KG1 (cell line): ENCODE measurements around the gene MTOR.

Source experiments
- DNase-seq: peaks from one replicate; lab custom pipeline; 2025; lab: John Stamatoyannopoulos, UW

MTOR gene

DNA sequence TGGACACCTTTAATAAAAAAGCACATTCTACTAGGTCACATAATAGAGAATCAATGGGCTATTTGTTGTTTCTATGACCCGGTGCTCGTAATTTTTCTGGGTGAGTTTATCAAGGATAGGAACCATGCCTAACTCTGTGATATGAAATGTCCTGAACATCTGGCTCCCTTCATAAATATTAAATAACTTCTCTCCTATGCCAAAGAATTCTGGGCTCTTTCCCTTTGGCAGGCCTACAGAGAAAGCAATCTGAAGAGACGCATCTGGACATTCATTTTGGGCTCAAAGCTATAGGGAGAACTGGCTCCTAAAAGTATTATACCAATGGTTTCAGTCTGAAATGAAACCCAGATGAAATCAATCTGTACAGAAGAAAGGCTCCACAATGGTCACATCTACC, 112.0 kb downstream of the MTOR start:
- DNase-seq: no peak

DNA sequence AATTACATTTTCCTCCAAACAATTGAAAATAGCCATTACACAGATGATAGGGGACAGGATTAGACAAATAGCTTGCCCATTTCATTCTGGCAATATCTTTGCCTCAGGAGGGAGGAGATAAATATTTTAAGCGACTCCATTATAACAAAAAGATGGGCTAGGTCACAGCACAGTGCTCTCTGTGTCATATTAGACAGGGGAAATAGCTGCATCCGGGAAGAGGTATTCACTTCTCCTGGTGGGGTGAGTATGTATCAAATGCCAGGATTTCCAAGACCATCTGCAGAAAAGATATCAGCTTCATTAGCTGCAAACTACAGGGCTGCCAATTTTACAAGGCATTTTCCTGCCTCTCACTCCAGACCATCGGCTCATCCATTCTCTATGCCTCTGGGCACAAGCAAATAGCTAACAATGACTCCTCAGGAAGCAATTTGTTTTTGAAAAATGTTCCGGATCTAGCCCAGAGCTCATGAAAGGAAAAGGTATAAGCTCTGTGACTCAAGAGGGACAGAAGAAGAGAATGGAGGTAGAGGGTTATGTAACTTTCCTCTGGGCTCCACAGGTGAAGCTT, 115.1 kb downstream of the MTOR start:
- DNase-seq: no peak

DNA sequence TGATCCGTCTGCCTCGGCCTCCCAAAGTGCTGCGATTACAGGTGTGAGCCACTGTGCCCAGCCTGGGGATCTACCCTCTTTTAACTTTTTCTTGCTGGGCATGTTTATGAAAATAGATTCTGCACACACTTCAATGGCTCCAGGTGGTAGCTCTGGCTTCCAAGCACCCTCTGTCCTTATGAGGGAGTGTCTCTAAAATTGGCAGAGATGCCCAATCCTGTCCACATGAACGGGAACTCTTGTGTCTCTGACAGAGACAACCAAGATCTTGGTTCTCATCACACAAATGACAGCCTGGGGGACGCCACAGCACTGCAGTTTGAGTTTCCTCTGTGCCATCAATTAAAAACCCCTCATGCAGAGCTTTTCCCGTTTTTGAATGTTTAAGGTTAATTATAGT, 116.6 kb downstream of the MTOR start:
- no peak for DNase-seq

DNA sequence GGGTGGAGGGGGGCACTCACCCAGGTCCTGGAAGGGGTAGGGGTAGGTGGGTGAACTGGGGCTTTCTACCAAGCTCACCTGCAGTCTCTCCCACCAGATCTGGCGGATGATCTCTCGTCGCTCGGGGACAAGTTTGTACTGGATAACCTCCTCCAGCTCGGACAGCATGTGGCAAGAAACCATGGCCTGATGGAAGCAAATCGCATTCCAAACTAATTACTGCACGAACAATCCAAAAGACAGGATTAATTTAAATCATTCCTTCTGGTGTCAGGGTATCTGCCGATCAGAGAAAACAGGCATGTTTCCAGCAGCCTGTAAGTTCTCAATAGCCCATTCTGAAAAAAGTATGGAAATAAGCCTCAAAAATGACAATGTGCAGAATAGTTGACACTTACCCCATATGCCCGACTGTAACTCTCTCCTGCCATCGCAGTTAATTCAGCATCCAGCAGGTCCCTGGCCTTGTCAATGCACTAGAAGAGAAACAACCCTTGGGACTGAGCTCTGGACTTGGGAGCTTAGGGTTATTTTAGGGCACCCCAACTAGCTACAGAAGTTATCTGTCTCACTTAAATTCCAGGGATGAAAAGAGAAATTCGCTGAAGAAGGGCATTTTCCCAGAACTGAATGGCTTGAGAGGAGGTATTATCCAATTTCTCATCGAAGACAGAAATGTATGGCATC, 117.6 kb downstream of the MTOR start:
- no peak for DNase-seq

DNA sequence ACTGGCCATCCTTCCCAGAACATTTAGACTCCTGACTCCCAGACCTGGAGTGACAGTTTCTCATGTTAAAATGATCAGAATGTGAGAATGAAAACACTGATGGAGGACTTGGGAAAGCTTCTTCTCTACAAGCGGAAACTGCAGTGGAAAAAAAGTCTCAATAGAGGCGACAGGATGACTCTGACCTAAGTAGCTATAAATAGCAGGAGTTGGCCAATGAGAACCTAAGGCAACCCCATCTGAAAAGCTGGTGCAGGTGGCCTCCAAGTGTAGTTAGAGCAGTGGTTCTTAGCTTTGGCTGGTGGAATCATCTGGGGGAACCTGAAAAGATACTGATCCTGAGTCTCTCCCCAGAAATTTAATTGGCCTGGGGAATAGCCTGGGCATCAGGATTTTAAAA, 118.4 kb downstream of the MTOR start:
- DNase-seq: no peak

DNA sequence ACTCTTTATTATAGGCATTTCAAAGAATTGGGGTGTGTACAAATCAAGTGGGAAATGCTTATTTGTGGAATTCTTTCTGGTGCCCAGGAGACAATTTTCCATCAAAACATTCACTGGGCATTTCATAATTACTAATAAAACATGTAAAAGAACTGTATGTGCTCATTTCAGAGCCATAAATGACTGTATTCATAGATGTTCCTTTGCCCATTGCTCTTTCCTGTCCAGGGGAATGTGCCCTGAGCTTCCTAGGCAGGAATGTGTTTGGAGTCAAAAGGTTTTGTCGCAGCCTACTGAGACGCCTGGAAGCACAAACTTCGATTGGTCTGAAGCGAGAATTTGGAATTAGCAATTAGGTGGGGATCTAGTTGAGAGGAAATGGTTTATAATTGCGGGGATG, 119.0 kb downstream of the MTOR start:
- no peak for DNase-seq

DNA sequence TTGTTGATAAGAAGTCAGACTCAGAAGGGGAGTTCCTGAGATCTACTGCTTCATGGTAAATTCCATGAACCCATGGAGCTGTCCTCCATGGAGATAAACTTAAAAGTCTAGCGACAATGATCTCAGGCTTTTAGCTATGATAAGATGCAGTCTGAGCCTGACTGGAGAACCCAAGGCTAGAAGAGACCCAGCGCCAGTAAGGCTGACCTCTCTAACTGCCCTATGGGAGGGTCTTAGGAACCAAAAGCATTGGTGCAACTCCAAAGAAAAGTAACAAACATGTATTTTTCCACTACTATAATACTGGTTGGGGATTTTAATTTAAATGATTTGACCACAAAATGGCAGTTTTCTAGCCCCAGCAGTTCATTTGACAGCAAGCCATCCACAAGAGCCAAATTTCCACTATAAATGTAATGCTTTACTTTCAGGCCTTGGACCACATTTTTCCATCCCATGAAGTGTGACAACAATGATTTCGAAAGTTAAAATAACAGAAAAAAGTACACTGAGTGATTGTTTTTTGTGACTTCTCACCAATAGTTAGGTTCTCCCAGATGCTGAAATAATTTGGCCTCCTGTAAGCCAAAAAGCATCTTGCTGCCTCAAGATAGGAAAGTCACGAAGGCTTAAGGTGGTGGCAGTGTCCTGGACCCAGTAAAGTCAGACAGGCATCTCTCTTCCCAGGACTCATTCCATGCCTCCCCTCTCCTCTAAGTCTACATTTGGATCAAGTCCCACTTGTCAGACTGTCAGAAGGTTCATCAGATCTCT, 119.5 kb downstream of the MTOR start:
- DNase-seq: no peak

DNA sequence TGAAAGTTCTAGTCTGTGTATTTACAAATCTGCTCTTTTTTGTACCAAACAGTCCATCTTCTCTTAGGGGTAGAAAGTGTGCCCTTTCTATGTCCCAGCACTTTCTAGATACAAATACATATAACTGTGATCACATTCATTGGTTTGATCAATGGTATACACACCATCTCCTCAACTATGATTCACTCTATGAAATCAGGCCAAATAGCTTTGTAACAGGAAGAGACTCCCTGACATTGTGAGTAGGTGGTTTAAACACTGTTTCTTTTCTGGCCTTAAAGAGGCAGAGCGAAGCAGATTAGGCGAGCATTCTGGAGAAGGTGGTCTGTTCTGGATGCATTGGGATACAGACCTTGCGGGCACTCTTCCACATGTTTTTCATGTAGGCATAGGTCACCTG, 123.4 kb downstream of the MTOR start:
- DNase-seq: no peak

DNA sequence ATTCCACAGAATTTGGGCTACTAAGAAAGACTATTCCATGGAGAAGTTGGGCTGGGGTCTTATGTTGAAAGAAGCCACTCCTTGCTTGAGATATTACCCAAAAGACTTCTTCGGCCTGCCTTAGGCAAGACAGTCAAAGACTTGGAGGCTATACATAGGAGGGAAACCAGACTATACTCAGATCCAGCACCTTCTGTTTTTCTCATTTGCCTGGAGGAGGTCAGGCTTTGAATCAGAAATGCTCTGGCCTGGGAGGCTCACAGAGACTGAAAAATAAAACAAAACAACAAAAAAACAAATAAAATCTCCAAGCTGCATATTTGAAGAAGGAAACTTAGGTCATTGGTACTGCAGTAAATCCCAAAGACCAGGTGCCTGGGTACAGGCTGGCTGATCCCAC, 124.3 kb downstream of the MTOR start:
- DNase-seq: no peak

DNA sequence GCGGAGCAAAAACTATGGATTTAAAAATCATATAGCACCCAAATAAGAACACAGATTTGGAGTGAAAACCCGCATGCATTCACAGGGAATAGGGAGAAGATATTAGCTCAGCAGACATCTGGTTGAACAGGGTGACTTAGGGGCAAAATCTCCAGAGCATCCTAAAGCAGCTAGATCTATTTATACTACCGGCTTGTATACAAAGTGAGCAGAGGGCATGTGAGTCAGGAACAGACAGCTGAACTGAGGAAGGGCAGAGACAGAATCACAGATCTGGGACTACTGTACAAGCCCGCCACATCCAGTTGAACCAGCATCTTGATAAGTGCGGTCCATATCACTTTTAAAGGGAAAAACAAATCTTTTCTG, 127.5 kb downstream of the MTOR start:
- no peak for DNase-seq

DNA sequence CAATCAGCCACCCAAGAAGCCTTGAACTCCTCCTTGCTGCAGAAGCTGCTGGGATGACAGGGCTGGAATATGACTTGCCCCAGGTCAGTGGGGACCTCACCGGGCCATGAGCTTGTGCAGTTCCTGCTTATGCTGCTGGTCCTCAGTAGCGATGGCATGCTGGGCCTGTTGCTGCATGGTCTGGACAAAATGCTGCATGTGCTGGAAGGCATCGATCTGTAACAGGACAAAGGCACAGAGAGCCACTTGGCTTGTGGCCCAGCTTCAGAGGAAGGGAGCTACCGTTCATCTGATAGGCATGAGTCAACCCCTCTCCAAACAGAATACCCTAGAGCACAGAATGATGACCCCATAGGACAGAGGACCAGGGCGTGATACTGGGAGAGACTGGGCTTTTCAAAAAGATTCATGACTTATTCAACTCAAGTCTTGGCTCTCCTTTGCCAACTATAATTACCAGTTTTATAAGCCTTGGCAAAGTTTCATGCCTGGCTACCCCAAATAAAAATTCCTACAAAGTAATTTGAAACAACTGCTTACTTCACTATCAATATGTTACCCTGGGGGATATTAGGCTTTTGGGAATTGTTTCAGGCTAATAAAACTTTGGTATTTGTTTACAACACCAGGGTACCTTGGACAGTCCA, 128.0 kb downstream of the MTOR start:
- DNase-seq: no peak

DNA sequence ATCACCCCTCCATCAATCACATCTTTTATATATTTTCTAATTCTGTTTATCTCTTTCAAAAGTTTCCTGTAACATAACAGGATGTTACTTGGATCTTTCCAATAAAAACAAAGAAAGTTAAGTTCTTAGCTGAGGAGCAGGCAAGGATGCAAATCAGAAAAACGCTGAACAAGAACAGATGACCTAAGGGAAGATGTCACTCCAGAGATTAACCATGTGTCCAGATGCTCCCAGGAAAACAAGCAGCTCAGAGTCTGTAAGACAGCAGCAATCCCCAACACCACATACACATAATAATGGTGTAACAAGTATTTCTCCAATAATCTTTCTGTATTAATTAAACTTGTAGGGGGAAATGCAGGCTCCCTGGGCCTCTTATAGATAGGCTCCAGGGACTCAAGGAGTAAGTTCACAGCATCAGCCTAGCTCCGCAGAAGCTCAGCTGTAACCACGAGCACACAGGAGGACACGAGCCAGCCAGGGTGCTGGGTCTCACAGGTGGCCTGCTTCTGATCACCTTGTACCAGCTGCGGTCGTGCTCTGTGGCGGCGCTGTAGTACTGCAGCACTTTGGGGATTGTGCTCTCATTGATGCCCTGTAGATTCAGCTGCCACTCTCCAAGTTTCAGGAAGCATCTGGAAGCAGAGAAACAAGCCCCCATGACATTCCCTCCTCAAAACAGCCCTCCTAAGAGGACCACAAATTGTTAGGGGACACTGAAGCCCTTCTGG, 129.6 kb downstream of the MTOR start:
- DNase-seq: no peak

DNA sequence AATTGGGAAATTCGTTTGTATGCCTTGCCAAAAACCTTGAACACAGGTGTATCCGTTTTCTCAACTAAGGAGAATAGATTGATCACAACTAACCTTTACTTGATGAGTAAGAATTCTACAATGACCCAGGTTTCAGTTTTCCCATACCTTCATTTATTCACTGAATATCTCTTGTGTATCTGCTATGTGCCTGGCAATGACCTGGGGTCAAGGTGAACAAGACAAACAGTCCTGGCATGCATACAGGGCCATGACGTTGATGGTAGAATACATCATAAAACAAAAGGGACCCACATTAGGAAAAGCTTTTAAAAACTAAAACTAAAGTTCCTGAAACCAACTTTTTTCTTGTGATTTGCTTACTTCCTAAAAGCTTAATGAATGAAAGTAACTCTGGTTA, 130.5 kb downstream of the MTOR start:
- no peak for DNase-seq

DNA sequence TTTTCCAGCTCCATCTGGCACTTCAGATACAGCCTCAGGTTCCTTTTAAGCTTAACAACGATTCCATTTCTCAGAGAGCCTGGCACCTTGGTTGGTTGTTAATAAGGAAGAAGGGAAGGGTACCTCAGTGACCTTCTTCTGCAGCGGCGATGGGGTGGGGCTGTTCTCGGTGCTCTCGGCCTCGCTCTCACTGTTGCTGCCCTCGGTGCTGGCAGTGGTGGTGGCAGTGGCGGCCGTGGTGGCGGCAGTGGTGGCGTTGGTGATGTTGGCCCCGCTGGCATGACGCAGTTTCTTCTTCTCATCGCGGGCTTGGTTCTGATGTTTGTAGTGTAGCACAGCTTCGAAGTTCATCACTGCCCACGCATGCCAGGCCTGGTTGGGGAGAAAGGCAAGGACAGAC, 131.9 kb downstream of the MTOR start:
- DNase-seq: no peak

DNA sequence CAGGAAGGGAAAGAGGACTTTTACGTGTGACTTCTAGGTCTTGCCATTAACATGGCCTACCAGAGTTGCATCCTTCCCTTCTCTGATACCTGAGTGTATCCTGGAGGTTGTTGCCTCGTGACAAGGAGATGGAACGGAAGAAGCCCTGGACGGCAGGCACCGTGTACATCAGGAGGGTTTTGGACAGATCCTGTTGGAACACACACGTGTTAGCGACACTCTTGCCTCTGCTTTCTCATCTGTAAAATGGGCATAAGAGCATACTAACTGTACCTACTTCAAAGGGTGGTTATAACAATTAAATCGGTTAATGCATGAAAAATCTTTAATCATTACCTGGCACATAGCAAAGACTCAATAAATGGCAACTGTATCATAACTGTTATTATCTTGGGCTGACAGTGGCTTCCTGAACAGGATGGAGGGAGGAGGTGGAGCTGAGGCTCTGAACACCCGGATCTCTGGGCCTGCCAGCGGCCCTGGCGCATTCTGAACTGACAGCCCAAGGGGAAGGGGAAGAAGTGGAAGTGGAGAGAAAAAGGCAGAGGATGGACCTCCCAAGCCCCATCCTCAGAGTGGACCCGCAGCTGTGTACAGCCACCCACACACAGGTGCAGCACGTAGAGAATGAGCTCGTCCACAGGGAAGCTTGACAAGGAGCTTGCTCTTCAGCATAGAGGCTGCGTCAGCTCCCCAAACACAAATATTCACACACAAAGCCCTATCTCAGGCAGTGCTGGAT, 132.5 kb downstream of the MTOR start:
- DNase-seq: no peak

DNA sequence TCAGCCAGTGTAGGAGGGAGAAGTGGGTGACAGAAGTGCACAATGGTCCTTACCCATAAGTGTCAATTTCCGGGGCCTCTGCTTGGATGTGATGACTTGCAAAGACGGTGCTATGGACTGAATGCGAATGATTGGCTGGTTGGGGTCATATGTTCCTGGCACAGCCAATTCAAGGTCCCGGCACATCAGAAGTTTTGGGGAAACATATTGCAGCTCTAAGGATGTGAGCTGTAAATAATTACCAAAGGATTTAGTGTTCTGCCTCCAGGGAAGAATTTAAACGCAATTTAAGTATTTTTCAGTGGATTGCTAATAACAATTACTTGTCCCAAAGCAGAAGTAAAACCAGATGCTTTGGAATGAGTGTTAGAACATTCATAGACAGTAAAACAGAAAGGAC, 135.8 kb downstream of the MTOR start:
- DNase-seq: no peak

DNA sequence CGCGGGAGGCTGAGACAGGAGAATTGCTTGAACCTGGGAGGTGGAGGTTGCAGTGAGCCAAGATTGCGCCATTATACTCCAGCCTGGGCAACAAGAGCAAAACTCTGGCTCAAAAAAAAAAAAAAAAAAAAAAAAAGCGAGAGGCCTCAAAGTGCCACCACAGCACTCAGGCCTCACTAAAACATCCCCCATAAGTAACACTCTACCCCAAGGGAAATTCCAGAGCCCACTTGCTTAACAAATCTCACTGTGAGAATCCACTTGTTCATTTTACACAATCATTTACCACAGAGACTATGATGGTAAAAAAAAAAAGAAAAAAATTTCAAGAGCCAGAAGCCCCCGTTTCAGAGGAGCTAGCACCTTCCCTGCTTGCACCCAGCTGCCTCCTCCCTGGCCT, 136.4 kb downstream of the MTOR start:
- DNase-seq: no peak

DNA sequence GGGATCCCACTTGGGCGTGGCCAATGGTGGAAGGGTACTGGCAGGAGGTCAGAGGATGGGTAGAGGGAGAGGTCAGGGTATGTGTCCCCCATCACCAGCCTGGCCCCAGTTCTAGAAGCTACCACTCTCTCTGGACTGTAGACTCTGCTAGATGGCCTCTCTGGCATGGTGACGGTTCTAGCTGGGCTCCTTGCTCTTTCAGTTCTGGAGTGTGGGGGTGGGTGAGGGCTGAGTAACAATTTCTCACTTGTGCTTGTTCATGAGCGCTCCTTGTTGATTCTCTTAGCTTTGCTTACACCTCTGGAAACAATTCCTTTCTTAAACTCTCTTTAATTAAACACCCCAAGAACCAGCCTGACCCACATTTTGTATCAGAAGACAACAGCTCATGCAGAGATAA, 137.4 kb downstream of the MTOR start:
- DNase-seq: no peak

DNA sequence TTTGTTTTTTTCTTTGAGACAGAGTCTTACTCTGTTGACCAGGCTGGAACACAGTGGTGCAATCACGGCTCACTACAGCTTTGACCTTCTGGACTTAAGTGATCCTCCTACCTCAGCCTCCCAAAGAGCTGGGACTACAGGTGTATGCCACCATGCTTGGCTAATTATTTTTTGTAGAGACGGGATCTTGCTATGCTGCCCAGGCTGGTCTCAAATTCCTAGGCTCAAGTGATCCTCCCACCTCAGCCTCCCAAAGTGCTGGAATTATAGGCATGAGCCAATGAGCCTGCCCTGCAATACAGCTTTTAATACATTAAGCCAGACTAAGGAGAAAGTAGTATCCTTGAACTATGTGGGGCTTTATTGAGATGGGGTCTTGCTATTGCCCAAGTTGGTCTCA, 146.0 kb downstream of the MTOR start:
- no peak for DNase-seq

DNA sequence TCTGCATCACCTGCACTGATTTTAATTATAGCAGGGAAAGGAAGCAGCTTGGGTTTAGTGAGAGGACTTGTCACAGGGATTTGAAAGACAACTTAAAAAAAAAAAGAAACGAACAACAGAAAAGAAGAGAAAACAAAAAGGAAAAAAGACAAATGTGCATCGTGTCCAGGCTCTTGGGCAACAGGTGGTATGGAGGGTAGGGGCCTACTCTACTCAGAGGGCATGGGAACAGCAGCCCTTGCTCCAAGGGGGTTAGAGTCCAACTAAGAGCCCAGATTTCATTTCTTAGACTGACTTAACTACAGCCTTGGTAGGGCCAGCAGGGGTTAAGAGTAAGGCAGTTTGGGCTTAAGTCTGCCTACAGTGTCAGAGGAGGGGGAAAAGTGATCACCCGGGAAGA, 147.4 kb downstream of the MTOR start:
- DNase-seq: no peak

DNA sequence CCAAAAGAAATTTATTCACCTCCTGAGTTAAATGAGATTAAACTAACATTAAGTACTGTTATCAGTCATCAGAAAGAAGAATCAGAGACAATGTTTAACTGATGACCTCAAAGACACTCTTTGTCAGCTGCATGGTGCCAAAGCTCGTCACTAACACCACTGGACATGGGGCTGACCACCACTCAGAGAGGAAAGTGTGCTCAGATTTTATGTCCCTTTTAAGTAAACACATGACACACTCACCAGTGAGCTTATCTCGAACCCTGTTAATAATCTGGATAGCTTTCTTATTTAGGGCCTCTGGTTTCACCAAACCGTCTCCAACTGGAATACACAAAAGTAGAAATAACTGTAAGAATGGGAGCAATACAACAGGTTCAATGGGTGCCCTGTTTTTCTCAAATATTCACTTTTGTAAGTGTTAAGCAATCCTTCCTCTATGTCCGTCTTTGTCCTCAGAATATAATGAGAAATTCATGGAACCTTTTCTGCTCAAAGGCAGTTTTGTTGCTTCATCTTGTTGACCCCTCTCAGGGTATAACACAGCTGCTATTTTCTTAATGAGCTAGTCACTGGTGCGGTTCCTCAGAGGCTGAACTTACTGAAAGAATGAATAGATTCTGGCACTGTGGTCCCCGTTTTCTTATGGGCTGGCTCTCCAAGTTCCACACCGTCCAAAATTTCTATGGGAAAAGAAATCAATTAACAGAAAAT, 153.1 kb downstream of the MTOR start:
- no peak for DNase-seq
